ENCODE measurements around the gene WDFY4.
A peak's percentile ranks its signal among the peaks of the same experiment; 100 is the strongest.

Gene WDFY4

DNA sequence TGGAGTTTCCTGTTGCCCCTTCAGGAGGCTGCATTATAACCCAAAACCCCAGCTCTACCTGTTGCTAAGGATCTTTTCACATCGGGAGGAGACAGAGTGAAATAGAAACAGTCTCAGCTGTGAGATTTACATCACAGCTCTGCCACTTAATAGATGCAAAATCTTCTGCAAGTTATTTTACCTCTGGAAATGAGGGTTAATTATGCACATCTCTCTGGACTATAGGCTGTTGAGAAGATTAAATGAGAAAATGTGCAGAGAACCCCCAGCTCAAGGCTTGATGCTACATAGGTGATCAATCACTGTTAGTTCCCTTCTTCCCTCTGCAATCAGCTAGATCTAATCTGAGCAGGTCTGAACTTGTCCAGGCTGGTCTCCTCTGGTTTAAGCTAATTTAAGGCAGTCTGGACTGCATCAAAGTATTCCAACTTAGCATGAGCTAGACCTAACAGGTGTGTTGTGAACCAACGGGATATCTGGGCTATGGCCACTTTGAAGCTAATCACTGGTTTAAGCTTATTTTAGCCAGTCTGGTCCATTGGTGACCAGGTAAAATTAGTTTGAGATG, 263.9 kb downstream of the WDFY4 start:
- DNase-seq, result no peak

- DNase-seq, result no peak
Measured at GRCh38 chr10:48951707-48952106, 267.0 kb downstream of the WDFY4 start.

- DNase-seq, result no peak
Measured at GRCh38 chr10:48957361-48958151, 272.9 kb downstream of the WDFY4 start.

GRCh38 chr10:48958598-48959190, 274.0 kb downstream of the WDFY4 start:
- DNase-seq, result no peak

GRCh38 chr10:48964038-48964437, 279.4 kb downstream of the WDFY4 start:
- no peak for DNase-seq

DNA sequence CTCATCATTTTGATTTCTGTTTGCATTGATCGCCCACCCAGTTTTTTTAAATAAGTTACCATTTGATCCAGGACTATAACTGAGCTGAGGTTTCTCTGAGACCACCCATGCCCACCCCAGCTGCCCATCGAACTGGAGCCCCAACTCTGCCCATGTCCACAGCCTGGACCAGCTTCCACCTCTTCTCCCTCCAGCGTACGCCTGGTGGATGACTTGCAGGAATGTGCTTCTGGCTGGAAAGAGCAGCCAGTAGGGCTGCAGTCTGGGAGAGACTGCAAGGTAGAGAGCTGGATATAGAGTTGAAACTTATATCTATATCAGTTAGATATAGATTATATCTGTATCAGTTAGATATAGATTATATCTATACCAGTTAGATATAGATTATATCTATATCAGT, 280.8 kb downstream of the WDFY4 start:
- no peak for DNase-seq

DNA sequence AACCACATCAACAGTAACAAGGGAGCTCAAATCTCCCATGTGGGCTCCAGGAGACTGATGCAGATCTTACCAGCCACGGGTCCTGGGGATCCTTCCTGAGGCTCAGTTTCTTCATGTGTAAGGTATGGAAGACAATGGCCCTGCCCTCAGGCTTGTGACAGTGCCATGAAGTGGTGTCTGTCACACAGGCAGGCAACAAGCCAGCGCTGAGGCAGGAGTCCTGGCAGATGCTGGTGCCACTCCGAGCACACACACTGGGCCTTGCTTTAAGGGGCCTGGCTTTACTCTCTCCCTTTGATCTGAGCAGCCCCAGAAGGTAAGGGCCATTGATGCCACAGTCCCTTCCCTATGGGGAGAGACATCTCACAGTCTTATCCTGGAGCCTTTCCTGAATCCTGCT, 283.4 kb downstream of the WDFY4 start:
- DNase-seq, result no peak

GRCh38 chr10:48970046-48970445, 285.4 kb downstream of the WDFY4 start:
- no peak for DNase-seq

DNA sequence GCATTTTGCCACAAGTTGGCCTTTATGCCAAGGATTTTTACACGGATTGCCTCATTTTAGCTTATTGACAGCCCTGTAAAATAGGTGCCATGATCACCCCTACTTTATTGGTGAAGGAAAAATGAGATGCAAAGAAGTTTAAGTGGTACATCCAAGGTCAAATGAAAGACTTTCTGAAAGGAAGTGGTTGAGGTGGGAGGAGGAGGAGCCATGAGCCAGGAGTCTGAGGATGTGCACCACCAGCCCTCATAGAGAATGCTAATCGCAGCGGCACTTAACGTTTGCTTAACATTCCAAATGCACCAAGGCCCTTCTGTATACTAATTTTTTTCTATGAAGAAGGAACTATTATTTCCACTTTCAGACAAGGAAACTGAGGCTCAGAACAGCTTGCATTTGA, 286.0 kb downstream of the WDFY4 start:
- DNase-seq, result no peak

DNA sequence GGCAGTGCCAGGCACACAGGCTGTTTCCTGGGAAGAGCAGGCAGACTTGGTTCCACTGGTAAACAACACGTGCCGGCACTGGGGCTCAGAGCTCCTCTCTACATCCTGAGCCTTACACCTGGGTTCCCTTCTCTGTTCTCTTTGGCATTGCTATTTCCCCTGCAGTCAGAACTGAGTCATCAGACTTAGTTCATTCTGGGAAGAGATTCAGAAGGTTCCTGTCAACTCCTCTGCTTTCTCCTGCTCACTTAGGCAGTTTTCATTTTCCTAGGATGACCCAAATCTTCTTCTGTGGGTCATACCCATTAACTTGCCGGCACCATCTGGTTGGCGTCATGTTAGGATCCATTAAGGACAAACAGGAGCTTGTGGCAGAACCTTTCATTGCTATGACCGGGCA, 288.4 kb downstream of the WDFY4 start:
- no peak for DNase-seq

DNA sequence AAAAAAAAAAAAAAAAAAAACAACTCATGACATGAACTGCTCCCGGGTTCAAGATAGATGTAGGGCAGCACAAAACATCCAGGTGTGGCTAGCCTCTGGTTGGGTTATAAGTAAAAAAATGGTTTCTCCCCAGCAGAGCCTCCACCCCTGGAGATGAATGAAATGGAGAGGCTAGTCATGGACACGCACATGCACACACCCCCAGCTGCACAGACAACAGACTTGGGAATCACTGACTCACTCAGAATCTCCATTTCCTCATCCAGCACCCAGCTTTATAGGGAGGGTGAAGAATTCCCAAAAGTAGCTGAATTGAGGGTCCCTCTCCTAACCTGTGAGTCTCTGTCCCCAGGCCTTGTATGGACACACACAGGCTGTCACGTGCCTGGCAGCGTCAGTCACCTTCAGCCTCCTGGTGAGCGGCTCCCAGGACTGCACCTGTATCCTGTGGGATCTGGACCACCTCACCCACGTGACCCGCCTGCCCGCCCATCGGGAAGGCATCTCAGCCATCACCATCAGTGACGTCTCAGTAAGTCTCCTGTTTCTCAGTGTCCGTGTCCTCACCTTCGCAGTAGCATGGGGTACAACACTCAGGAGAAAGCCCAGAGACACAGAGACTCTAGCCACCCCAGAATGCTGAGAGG, 290.0 kb downstream of the WDFY4 start:
- no peak for DNase-seq

DNA sequence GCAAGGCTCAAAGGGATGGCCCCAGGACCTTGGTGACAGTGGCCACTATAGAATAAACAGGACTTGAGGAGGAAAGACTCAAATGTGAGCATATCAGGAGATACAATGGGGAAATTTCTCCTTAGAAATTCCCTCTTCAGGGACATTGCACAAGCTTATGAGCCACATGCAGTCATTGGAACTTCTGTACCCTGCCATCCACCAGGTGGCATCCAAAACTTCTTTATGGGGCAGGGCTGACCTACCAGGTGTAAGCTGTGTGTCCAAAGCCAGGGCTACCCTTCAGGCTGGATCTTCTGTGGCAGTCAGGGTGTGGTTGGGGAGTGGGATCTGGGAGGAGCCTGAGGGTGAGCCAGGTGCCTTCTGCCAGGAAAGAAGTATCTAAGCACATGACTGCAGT, 291.5 kb downstream of the WDFY4 start:
- DNase-seq, result peak; percentile 20

GRCh38 chr10:48978318-48978717, 293.6 kb downstream of the WDFY4 start:
- DNase-seq, result no peak

GRCh38 chr10:48981310-48981907, 296.7 kb downstream of the WDFY4 start:
- peak; percentile 24 for DNase-seq

- no peak for DNase-seq
Measured at GRCh38 chr10:48982584-48982983, 297.9 kb downstream of the WDFY4 start.

DNA sequence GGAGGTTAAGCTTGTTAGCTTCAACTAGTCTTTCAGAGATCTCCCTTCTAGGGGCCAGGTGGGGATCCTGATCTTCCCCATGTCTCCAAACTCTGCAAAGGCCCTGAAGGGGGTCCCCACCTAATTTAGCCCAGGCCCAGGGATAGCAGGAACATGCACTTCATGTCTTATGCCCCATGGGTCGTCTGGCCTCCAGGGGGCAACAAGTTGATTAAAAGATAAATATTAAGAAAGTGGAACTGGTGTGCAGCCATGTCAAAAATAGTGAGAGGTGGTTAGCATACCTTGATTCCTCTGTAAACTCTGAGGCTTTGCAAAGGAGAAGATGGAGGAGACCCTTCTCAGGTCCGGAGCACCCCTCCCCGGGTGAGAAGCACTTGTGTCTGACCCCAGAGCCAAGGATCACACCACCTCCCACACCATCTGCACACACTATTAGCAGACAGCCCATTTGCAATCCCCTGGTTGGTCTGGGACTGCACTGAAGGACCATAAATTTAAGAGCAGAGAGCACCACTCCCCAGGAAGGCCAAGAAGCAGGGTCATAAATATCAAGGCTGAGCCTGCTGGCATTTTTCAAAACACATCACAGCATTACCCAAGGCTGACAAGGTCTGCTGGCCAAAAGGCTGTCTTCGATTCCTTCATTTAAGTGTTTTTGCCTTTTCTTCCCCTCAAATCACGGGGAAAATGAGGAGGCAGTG, 299.1 kb downstream of the WDFY4 start:
- no peak for DNase-seq

GRCh38 chr10:48985621-48986158, 301.0 kb downstream of the WDFY4 start:
- no peak for DNase-seq

GRCh38 chr10:48990226-48990625, 305.6 kb downstream of the WDFY4 start:
- no peak for DNase-seq

GRCh38 chr10:48993627-48994026, 309.0 kb downstream of the WDFY4 start:
- DNase-seq, result no peak

DNA sequence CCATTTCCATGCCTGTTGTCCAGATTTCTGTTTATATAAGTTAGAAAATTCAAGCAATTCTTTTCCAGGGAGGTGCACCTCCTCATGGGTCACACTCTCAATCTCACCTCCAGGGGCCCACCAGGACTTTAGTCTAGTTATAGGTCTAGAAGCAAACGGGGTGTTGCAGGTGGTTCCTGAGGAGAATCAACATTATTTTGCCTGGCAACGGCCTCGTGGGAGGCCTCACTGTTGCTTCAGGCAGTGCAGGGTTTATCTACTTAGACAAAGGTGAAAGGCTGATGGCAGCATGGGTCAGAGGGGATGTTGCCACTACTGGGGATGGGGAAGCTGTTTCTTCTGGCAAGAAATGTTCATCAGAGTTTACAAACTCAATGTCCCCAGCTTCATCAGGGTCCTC, 311.7 kb downstream of the WDFY4 start:
- DNase-seq, result no peak

DNA sequence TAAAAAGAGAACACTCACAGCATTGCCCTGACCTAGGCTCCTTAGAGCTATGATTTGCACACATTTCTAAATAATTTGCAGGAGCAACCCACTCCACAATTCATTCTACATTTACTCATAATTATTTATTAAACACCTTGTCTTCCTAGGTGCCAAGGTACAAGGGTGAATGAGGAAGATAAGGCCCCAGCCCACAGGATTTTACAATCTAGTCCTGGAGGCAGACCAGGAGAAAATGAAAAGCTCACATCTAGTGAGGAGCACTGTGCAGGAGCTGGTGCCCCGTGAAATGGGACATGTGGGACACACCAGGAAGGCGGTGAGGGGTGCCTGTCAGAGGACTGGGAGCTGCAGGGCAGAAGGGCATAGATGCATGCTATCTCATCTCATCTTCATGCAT, 314.7 kb downstream of the WDFY4 start:
- DNase-seq, result no peak
